Midbrain (tissue), 1 donor: ENCODE measurements around the gene EMILIN1.
"Not testable (repeated sequence)": the region's sequence is repeated elsewhere in the genome, so short reads cannot be mapped to it uniquely, and the experiment has no call there.

ENCODE experiments used
- DNase-seq: peaks from one replicate; lab custom pipeline; 2025; lab: John Stamatoyannopoulos, UW

The EMILIN1 gene

DNA sequence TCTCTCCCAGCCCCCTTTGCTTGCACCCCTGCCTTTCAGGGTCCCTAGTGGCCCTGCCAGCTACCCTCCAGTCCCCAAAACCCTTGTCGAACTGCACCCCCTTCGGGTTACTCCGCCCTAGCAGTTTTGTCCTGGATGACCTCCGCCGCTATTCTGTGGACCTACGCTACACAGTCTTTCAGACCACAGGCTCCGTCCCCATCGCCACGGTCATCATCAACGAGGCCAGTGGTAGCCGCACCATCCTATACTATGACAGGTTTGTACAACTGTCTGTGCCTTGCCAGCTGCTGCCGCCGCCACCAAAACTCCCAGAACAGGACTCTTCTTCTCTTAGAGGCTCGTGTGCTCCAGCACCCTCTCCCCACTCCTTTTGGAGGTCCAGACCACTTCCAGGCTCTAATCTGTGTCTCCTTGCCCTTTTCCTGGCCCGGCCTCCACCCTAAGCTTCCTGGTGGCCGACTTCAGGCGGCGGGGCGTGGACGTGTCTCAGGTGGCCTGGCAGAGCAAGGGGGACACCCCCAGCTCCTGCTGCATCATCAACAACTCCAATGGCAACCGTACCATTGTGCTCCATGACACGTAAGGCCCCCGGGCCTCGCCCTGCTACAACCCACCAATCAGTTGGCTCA lies 16.1 kb downstream of the EMILIN1 start:
- no peak for DNase-seq

DNA sequence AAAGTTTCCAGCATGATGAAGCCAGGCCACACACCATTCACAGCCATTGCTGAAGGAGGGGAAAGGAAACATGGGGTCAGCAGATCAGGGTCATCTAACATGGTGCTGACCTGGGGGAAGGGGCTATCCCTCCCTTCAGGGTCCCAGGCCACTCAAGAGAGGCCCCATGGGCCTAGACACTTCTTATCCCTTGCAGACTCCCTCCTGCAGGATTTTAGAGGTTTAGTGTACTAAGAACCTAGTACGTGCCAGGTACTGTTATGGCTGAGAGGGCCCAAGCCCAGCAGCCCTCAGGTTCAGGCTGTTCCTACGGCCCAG lies 17.0 kb downstream of the EMILIN1 start:
- DNase-seq: no peak

DNA sequence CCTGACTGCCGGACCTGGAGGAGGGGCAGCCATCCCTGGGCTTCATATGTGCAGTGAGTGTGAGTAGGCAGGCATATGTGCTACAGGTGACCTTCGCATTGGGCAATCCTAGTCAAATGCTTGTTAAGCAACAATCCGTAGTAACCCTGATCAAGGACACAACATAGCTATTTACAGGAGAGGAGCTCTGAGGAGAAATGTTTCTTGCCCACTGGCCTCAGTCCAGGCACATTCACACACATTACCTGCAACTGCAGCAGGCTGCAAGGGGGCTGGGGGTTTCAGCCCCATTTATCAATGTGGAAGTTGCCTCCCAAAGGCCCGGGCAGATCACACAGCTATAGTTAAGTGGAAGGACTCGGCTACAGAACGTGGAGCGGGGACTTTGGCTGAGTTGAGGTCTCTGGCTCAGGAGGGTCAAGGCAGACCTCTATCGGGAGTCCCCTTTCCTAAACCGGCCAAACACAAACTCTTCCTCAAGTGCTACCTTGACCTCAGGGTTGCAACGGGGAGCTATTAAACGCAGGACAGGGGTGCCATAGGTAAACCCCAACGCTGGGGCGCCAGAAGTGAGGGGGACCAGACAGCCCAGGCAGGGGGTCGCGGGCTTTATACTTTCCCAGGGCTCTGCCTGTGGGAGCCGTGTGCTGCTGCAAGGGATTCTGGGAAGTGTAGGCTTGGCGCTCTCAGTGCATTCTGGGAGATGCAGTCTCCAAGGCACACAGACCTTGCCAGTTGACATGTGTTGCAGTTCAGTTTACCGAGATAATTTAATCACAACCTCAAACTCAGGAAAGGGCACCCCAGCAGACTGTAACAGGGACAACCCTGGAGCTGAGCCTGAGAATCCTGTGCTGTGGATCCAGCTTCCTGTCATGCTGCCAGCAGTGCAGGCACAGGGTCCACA lies 17.6 kb downstream of the EMILIN1 start:
- DNase-seq: peak; percentile 79

DNA sequence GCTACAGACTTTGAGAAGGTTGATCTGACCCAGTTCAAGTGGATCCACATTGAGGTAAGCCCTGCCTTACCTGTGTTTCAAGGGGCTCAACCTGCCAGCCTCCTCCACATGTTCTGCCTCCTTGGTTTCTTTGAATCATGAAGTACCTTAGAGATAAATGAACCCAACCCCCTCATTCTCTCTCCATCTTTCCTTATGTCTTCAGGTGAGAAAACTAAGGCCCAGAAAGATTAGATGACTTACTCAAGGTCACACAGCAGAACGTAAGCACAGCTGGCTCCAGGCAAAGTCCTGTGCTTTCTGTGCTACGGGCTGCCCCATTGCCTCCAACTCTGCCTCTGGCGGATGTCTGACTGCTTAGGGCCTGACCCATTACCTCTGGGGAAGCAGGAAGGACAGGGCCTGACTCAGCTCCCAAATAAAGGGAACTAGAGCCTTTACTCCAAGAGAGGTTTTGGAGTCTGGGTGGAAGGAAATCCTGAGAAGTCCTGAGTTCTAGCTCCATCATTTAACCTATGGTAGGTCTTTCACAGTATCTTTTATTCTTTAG lies 18.4 kb downstream of the EMILIN1 start:
- no peak for DNase-seq

DNA sequence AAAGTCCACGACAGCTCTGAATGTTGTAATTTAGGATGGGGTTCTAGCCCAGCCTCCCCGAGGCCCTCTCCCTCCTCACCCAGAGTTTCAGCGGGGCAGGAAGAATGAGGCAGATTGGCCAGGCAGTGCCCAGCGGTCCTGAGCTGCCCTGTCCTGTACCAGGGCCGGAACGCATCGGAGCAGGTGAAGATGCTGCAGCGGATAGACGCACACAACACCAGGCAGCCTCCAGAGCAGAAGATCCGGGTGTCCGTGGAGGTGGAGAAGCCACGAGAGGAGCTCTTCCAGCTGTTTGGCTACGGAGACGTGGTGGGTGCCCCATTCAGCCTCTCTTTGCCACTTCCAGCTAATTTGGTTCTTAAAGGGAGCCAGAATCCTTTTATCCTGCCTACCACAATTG lies 18.9 kb downstream of the EMILIN1 start:
- no peak for DNase-seq

DNA sequence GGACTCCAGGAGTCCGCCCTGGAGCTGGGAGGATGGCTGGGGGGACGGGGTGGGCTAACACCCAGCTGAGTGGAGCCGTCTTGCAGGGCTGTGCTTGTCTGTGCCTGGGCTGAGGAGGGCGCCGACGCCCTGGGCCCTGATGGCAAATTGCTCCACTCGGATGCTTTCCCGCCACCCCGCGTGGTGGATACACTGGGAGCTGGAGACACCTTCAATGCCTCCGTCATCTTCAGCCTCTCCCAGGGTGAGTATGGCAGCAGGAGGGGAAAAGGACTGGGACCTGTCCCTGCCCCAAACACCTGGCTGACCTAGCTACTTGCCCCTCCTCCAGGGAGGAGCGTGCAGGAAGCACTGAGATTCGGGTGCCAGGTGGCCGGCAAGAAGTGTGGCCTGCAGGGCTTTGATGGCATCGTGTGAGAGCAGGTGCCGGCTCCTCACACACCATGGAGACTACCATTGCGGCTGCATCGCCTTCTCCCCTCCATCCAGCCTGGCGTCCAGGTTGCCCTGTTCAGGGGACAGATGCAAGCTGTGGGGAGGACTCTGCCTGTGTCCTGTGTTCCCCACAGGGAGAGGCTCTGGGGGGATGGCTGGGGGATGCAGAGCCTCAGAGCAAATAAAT lies 21.0 kb downstream of the EMILIN1 start:
- no peak for DNase-seq

DNA sequence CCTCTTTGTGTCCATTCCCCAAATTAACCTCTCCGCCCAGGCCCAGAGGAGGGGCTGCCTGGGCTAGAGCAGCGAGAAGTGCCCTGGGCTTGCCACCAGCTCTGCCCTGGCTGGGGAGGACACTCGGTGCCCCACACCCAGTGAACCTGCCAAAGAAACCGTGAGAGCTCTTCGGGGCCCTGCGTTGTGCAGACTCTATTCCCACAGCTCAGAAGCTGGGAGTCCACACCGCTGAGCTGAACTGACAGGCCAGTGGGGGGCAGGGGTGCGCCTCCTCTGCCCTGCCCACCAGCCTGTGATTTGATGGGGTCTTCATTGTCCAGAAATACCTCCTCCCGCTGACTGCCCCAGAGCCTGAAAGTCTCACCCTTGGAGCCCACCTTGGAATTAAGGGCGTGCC lies 21.6 kb downstream of the EMILIN1 start:
- DNase-seq: no peak

DNA sequence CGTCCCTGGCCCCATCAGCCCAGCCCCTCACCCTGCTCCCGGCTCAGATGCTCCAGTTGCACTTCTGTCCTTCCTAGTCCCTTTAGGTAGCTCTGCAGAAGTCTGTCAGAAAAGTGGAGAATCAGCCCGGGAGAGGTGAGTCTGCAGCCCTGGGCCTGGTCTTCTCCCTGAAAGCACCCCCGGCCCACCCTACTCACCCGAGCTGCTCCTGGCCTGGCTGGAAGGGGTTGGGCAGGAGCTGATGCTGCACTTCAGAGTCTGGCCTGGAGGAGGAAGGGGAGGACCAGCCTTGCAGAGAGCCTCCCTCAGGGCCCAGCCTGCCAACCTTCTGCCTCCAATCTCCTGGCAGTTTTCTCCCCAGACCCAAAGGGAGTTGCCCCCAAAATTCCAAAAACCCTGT lies 23.9 kb downstream of the EMILIN1 start:
- DNase-seq: no peak

DNA sequence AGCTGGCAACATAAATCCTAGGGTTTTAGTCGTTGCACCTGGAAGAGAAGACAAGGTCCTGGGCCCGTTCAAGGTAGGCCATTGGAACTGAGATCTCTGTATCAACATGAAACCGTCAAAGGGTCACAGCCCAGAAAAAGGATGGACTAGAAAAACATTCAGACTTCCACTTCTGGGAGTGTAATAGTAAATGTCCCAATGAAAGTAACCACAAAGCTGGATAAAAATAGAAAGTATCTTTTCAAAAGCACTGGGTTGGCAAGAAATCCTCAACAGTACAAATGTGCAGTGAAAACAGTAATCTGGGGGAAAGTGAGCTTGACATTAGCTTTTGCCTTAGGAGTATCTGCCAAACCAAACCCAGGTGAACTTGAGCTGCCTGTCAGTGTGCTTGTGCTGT lies 27.6 kb downstream of the EMILIN1 start:
- no peak for DNase-seq

DNA sequence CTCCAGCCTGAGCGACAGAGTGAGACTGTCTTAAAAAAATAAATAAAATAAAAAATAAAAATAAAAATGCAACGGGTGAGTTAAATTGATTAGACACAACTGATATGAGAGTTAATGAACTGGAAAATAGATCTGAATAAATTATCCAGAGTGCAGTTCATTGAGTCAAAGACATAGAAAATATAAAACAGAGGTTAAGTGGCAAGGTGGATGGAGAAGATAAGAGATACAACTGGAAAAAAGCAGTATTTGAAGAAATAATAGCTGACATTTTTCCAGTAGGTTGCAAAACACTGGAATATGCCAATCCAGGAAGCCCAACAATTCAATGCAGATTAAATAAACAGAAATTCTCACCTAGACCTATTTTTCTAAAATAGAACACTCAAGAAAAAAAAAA lies 29.8 kb downstream of the EMILIN1 start:
- no peak for DNase-seq

DNA sequence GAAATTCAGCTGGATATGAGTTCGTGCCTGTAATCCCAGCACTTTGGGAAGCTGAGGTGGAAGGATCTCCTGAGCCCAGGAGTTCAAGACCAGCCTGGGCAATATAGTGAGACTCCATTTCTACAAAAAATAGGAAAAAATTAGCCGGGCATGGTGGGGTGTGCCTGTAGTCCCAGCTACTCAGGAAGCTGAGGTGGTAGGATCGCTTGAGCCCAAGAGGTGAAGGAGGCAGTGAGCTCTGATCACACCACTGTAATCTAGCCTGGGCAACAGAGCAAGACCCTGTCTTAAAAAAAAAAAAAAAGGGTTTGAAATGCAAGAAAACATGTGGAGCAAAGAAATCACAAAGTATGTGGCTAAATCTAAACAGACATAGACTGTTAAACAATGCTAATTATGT lies 30.7 kb downstream of the EMILIN1 start:
- no peak for DNase-seq

DNA sequence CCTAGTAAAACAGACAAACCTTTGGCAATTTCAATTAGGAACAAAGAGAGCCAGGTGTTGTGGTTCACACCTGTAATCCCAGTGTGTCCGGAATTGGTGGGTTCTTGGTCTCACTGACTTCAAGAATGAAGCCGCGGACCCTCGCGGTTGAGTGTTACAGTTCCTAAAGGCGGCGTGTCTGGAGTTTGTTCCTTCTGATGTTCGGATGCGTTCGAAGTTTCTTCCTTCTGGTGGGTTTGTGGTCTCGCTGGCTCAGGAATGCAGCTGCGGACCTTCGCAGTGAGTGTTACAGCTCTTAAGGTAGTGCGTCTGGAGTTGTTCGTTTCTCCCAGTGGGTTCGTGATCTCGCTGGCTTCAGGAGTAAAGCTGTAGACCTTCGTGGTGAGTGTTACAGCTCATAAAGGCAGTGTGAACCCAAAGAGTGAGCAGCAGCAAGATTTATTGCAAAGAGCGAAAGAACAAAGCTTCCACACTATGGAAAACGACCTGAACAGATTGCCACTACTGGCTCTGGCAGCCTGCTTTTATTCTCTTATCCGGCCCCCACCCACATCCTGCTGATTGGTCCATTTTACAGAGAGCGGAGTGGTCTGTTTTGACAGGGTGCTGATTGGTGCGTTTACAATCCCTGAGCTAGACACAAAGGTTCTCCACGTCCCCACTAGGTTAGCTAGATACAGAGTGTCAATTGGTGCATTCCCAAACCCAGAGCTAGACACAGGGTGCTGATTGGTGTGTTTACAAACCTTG lies 32.4 kb downstream of the EMILIN1 start:
- DNase-seq: not testable (repeated sequence)

DNA sequence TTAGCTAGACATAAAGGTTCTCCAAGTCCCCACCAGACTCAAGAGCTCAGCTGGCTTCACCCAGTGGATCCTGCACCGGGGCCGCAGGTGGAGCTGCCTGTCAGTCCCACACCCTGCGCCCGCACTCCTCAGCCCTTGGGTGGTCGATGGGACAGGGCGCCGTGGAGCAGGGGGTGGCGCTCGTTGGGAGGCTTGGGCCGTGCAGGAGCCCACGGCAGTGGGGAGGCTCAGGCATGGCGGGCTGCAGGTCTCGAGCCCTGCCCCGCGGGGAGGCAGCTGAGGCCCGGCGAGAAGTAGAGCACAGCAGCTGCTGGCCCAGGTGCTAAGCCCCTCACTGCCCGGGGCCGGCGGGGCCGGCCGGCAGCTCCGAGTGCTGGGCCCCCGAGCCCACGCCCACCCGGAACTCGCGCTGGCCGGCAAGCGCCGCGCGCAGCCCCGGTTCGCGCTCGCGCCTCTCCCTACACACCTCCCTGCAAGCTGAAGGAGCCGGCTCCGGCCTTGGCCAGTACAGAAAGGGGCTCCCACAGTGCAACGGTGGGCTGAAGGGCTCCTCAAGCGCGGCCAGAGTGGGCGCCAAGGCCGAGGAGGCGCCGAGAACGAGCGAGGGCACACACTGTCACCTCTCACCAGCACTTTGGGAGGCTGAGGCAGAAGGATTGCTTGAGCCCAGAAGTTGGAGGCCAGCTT lies 33.1 kb downstream of the EMILIN1 start:
- not testable (repeated sequence) for DNase-seq

DNA sequence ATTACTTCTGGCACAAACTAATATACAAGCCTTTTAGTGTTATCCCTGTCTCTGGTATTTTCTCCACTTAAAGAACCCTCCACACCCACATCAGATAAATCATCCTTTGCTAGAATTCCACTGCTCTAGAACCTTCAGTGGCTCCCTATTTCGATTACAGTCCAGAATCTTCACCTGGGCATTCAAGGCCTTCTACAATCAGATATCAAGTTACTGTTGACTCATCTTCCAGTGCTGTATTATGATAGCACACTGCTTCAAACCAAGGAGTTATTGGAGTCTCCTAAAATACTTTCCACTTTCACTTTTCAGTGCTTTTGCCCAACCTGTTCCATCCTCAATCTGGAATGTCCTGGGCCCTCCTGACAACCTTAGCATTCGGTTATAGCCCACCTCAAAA lies 37.1 kb downstream of the EMILIN1 start:
- DNase-seq: no peak

DNA sequence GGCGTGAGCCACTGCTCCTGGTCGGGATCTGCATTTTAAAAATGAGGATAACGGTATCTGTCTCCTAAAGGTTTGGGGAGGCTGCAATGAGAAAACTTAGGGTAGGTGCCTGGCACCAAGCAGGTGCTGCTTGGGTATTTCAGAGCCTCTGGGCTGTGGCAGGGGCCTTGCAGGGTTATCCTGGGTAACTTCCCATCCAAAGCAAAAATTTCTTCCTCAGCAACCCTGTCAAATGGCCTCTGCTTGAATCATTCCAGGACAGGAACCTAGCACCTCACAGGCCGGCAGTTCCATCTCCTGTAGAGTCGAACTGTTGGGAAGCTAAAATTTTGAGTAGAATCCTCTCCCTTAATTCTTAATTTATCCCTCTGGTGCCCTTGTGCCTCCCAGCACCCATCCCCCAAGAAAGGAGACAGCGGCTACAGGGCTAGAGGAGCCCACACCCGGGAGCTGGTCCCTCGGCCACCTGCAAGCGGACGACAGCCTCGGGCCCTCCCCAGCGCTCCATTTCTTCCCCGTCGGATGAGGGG lies 39.6 kb downstream of the EMILIN1 start:
- DNase-seq: no peak

DNA sequence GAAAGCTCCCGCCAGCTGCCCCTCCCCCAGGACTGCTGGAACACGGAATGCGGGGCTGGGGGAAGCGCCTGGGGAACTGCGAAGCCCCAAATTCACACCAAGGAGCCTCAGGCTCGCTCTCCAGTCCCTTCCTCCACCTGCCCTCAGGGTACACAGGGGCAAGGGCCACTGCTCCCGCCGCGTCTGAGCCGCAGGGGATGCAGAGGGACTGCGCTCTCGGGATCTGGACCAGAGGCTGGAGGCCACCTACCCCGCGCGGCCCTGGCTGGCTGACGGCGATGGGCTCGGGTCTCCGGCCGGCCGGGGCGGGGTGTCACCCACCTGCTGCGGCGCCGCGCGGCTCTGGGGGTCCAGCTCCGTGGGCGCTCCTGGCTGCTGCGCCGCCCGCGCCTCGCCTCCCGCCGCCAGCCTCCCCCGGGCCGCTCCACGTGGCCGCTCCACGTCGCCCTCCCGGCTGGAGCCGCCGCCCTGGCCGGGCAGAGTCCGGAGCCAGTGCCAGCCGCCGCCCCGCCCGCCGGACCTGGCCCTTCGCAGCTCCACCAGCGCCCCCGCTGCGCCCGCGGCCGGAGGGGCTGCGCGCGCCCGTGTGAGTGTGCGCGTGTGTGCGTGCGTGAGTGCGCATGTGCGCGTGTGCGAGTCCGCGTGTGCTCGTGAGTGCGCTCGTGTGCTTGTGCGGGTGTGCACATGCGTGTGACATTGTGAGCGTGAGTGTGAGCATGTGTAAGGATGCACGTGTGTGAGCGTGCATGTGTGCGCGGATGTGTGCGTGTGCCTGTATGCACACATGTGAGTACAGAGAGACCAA lies 40.3 kb downstream of the EMILIN1 start, which contains the start of gene CGREF1:
Gene CGREF1 (minus strand): TSS at position 604 of the 805 bp plus-strand sequence. CDS start 14,762 bp downstream, outside the sequence.
- no peak for DNase-seq

DNA sequence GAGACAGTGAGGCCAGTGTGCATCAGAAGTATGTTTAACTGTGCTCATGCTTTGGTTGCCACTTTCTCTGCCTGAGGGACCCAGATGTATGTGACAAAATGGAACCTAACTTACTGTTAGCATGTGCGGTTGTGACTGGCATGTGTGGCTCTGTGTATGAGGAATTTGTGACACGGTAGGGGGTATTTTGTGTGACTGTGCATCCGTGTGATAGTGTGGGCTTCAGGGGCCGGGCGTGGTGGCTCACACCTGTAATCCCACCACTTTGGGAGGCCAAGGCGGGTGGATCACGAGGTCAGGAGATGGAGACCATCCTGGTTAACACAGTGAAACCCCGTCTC lies 40.9 kb downstream of the EMILIN1 start:
- DNase-seq: not testable (repeated sequence)

DNA sequence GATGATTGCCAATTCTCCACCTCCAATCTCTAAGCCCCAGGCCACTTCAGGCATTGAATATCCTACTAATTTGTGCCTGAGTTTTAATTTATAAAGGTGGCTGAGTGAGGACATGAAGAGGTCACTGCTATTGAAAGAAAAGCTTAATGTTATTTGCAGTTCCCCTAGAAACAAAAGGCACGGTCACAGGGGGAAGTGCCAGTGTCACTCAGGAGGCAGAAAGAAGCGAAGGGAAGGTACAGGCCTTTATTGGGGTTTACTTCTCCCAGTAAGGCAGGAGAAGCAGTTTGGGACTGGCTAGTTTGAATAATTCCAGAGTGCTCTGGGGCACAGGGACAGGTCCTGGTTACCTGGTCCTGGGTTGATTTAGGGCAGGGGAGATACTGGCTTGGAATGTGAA lies 43.5 kb downstream of the EMILIN1 start:
- no peak for DNase-seq

DNA sequence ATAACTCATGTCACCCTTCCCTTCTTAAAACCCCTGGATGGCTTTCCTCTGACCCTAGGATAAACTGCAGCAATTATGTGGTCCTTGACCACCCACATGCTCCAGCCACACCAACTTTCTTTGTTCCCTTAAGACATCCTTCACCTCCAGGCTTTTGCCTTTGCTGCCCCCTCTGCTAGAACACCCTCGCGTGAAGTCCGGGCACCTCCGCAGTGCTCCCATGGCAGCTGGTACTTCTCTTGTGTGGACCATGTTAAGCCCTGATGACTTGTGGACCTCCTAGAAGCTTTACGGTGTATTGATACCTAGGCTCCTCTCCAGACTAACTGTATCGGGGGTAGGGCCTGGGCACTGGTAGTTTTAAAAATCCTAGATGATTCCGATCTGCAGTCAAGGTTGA lies 44.4 kb downstream of the EMILIN1 start:
- no peak for DNase-seq
